Gastrocnemius medialis (tissue), 4 donors: Measurements from ENCODE around the gene PHACTR3.

Experiments used
- CTCF ChIP-seq, 5 experiments: fragments of 450-650 bp in 3 of 5; fragments of 200-600 bp in 2 of 5; sonication (generic) in 2 of 5; IDR thresholded peaks in 4 of 5; conservative IDR thresholded peaks in 1 of 5; 1 replicate in 4 of 5; 2 replicates in 1 of 5; pipeline ENCODE4 v1.5.1; 2016 to 2019; ENCODE audit warnings: antibody characterized with exemption in 5 of 5, mild to moderate bottlenecking in 3 of 5, moderate library complexity in 3 of 5
- POLR2A ChIP-seq, 2 donors: fragments of 450-650 bp; IDR thresholded peaks; one replicate each; pipeline ENCODE4 v1.6.1; 2017; ENCODE audit warnings: antibody characterized with exemption in 2 of 2, mild to moderate bottlenecking in 2 of 2, moderate library complexity in 2 of 2

- TF ChIP-seq CTCF (IDR thresholded peaks at IDR 0.05 in 4 of 5, conservative IDR thresholded peaks at IDR 0.05 in 1 of 5) (no peak), POLR2A (IDR thresholded peaks at IDR 0.05) (no peak)
Measured at GRCh38 chr20:59785986-59786795, 181.9 kb downstream of the PHACTR3 start.
